Panc1 (cell line): ENCODE measurements around the gene TMEM108.

ENCODE experiments used
- CTCF ChIP-seq: fragments of 450-650 bp; IDR thresholded peaks from 2 replicates; pipeline ENCODE4 v1.5.1; 2017; ENCODE audit warnings: mild to moderate bottlenecking
- POLR2AphosphoS5 ChIP-seq: IDR thresholded peaks from 2 replicates; pipeline ENCODE4 v1.6.1; 2012; ENCODE audit warnings: mild to moderate bottlenecking, low read depth, low read length, moderate library complexity
- TCF7L2 ChIP-seq: IDR thresholded peaks from 2 replicates; pipeline ENCODE4 v1.6.1; 2011; ENCODE audit warnings: mild to moderate bottlenecking, low read depth, low read length, inconsistent platforms

DNA sequence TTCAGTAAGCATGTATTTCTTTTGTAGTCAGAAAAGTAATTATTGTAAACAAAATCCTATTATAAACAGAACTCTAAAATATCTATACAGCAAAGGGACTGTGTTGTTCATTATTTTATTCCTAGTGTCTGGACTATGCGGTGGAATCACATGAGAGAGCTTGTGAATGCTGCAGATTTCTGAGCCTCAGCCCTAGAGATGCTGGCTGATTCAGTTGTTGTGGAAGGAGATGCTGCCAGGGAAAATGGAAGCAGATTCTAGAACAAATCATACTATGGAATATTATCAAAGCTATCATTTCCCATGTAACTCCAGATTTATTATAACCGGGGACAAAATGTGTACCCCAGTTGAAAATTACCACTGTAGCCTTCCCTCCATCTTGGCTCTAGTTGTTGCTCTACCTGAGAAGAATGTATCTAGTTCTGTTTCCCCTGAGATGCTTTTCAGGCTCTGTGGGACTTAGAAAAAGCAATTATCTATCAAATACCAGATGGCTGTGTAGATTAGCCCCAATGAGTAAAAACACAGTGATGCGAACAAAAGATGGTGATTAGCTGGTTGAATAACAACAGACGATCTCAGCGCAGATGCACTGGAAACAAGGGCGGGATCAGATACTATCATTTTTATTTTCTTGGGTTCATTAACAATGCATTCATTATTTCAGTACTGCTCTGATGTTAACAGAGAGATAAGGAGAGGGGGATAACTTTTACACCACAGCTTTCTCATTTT is 131.3 kb downstream of the TMEM108 start:
- TF ChIP-seq CTCF (no peak), TCF7L2 (no peak), POLR2AphosphoS5 (no peak)
